ENCODE results near the gene PRR20D. TPM values are rescaled to one million over a fixed set of nuclear protein-coding genes. Genes with fewer than 3 reads are reported as not detected.
A peak's percentile ranks its signal among the peaks of the same experiment; 100 is the strongest.

The PRR20D gene
- total and polyA plus RNA-seq, 2 donors (not counting 3 experiments of a cell fraction or from before 2014, with no cell fraction given) = not detected

- TF ChIP-seq MAX (IDR thresholded peaks at IDR 0.05; ENCODE audit: insufficient read depth, insufficient read length) (no peak), JUN (IDR thresholded peaks at IDR 0.05; ENCODE audit: borderline replicate concordance, insufficient read depth, insufficient read length, low read depth) (no peak), GATA2 (IDR thresholded peaks at IDR 0.05; ENCODE audit: insufficient read depth, insufficient read length, low read depth, low read length) (no peak), CTCF (IDR thresholded peaks at IDR 0.05; ENCODE audit: extremely low read depth in 1 of 2, insufficient read depth in 1 of 2, low read depth in 1 of 2, low read length in 2 of 2) (no peak), EZH2 (IDR thresholded peaks at IDR 0.05; ENCODE audit: borderline replicate concordance, low read depth, low read length, severe bottlenecking) (no peak), POLR2AphosphoS5 (IDR thresholded peaks at IDR 0.05; ENCODE audit: insufficient read depth, low read depth, low read length) (no peak), FOS (IDR thresholded peaks at IDR 0.05; ENCODE audit: borderline replicate concordance, insufficient read depth, low read length) (no peak), MYC (IDR thresholded peaks at IDR 0.05; ENCODE audit: low read depth, low read length) (no peak), POLR2A (IDR thresholded peaks at IDR 0.05; ENCODE audit: low read depth, low read length) (no peak)
Observed at GRCh38 chr13:57123681-57124080, 36.8 kb upstream of the PRR20D start.

More at GRCh38 chr13:57123681-57124080, 36.8 kb upstream of the PRR20D start:
- Histone ChIP-seq H3K9me1 (replicated peaks; ENCODE audit: control insufficient read depth, extremely low read depth, insufficient read depth, low read length) (no peaks in the 10 kb centered on the region), H3K27ac (ENCODE audit: insufficient read depth, low read depth, low read length) (no peak overlapping the region), H3K9me3 (replicated peaks; ENCODE audit: control insufficient read depth, insufficient read depth, low read length) (no peaks in the 10 kb centered on the region), H3K36me3 (ENCODE audit: control insufficient read depth in 2 of 2, extremely low read depth in 1 of 2, insufficient read depth in 2 of 2, low read length in 2 of 2) (no peaks in the 10 kb centered on the region), H3K4me3 (replicated peaks in 1 of 3; ENCODE audit: insufficient read depth in 1 of 3, low read depth in 1 of 3, low read length in 3 of 3) (no peak overlapping the region), H3K79me2 (ENCODE audit: control insufficient read depth, insufficient read depth, low read length) (no peaks in the 10 kb centered on the region), H4K20me1 (replicated peaks; ENCODE audit: control insufficient read depth, extremely low read depth, insufficient read depth, low read length) (no peaks in the 10 kb centered on the region), H3K4me2 (ENCODE audit: insufficient read depth, low read length) (no peak overlapping the region), H3K4me1 (ENCODE audit: control insufficient read depth, extremely low read depth, insufficient read depth, low read length) (no peaks in the 10 kb centered on the region), H2AFZ (ENCODE audit: low read depth, low read length) (no peak overlapping the region), H3K27me3 (ENCODE audit: control insufficient read depth in 2 of 2, insufficient read depth in 2 of 2, low read length in 2 of 2) (no peaks in the 10 kb centered on the region), H3K9ac (replicated peaks; ENCODE audit: extremely low read depth, insufficient read depth, low read length) (no peak overlapping the region)
- dilution Hi-C loops (cut with MboI; ENCODE audit: extremely low pct_ligation_motif_present, low sequenced_read_pairs) = no loop called here
- ChIA-PET POLR2A (no interaction called here), CTCF (no interaction called here)
- DNase-seq (ENCODE audit: low read depth, low spot score) (peak; percentile 75), FAIRE-seq (no peak)
- BruUV-seq (replicated peaks) = no TSS peak
- intact Hi-C loops (cut with micrococcal nuclease) = no loop called here

Measured in endothelial cell of umbilical vein (primary cell).